Heart left ventricle (tissue), 16 donors: ENCODE measurements around the gene NAB1. TPM values are rescaled to one million over a fixed set of nuclear protein-coding genes. Genes with fewer than 3 reads are reported as not detected.

Source experiments
- ATAC-seq, 4 donors: fragments of 200-7000 bp; cut with Tn5 transposase; one replicate each; pipeline ENCODE4 v1.9.1; 2020 to 2022; ENCODE audit warnings: moderate library complexity in 4 of 4, mild to moderate bottlenecking in 3 of 4, moderate number of reproducible peaks in 1 of 4
- DNase-seq, 5 donors: peaks; one replicate each; pipeline ENCODE4 v3.0.0-alpha.2; 2020
- H3K27ac ChIP-seq, 12 donors: fragments of 200-600 bp; sonication (generic) in 4 of 12; one replicate each; pipeline versions ENCODE4 v1.5.0 to v1.8.0; 2016 to 2022; ENCODE audit warnings: mild to moderate bottlenecking in 2 of 12
- H3K27me3 ChIP-seq, 9 donors: fragments of 200-600 bp; sonication (generic) in 2 of 9; one replicate each; pipeline versions ENCODE4 v1.5.1 to v1.8.0; 2016 to 2022; ENCODE audit warnings: mild to moderate bottlenecking in 3 of 9
- H3K36me3 ChIP-seq, 9 donors: fragments of 200-600 bp; sonication (generic) in 2 of 9; one replicate each; pipeline versions ENCODE4 v1.5.0 to v1.8.0; 2018 to 2022; ENCODE audit warnings: mild to moderate bottlenecking in 2 of 9
- H3K4me1 ChIP-seq, 12 donors: fragments of 200-600 bp; sonication (generic) in 4 of 12; one replicate each; pipeline versions ENCODE4 v1.5.0 to v1.8.0; 2016 to 2022; ENCODE audit warnings: mild to moderate bottlenecking in 3 of 12
- H3K4me3 ChIP-seq, 12 donors: fragments of 200-600 bp; sonication (generic) in 4 of 12; one replicate each; pipeline versions ENCODE4 v1.5.0 to v1.8.0; 2017 to 2022; ENCODE audit warnings: mild to moderate bottlenecking in 9 of 12, moderate library complexity in 4 of 12
- H3K9me3 ChIP-seq, 12 donors: fragments of 200-600 bp; sonication (generic) in 4 of 12; one replicate each; pipeline versions ENCODE4 v1.5.0 to v1.8.0; 2016 to 2022; ENCODE audit warnings: mild to moderate bottlenecking in 1 of 12
- CTCF ChIP-seq, 12 donors: fragments of 200-600 bp; sonication (generic) in 4 of 12; IDR thresholded peaks; one replicate each; pipeline versions ENCODE4 v1.5.0 to v1.8.0; 2018 to 2022; ENCODE audit warnings: antibody characterized with exemption in 12 of 12, mild to moderate bottlenecking in 5 of 12
- POLR2A ChIP-seq, 2 donors: fragments of 450-650 bp; IDR thresholded peaks; one replicate each; pipeline ENCODE4 v1.6.1; 2017; ENCODE audit warnings: antibody characterized with exemption in 2 of 2, mild to moderate bottlenecking in 2 of 2, moderate library complexity in 2 of 2
- WGBS, 4 donors: extraction: QIAGEN DNeasy Blood & Tissue Kit in 2 of 4; methylation state at CpG; one replicate each; pipeline versions ENCODE4 v1.1.5 to v1.1.7; 2013 to 2018; 5-methylcytosine and 5-hydroxymethylcytosine counted together
- intact Hi-C, 10 donors: fragments of 100-400 bp; cut with DNase I; formaldehyde crosslinking; loops; one replicate each; pipeline versions ENCODE4 v1.11.1 to v1.14.2; 2022
- polyA plus RNA-seq, 2 donors: library from polyadenylated mRNA; stranded (reverse); fragments of 200-250 nt; gene quantifications; one replicate each; pipeline ENCODE4 v1.2.3, GENCODE V29; 2013
- total RNA-seq, 9 donors: library from RNA; depleted of rRNA in 2 of 9; stranded (reverse); fragments of >200 nt in 2 of 9; fragmentation: NEBNext Ultra II Directional in 3 of 9; extraction: Animal tissue kit (Norgen Biotek cat#: 25700) in 3 of 9; gene quantifications; one replicate each; pipeline versions ENCODE4 v1.1.0 to v1.2.4, GENCODE V29; 2016 to 2023
- donor health status: ischemic (EF 13 %, LVEDD 7.1; RV severe dilation, severe dysfunction).
- donor health status: healthy with polysubstance abuse.
- donor health status: DM: no; HTN: yes; CAD: no.
- donor health status: DM: no; HTN: no; CAD: no.
- donor health status: ischemic (EF 25% LVEDD 6.9; RV normal size, moderate dysfunction).
- donor health status: ischemic (EF 25% LVEDD 5.7; RV mildly dilated, moderate dysfunction).
- donor health status: healthy.
- donor health status: DM: yes; HTN: yes; CAD: no.
- donor health status: ischemic (EF 35%, LVEDD 5.7; RV mildly dilated, moderate dysfunction).
- donor health status: nonischemic (EF 11% LVEDD 7.7; RV severe dilation, severe dysfunction).
- donor health status: DM: yes; HTN: yes; CAD: no.
- donor health status: PGD.
- donor health status: ischemic (EF 29% LVEDD 5.4; RV normal size, mild dysfunction).
- donor health status: nonischemic (EF 23%, LVEDD 6.1; RV moderate dilation, normal function).

NAB1 gene
- total and polyA plus RNA-seq, 11 donors, result 10.1 to 41.8 (median 29.1) TPM

GRCh38 chr2:190718652-190719526 lies 70.0 kb downstream of the NAB1 start:
- Histone ChIP-seq H3K27ac (peak overlapping the region in 7 of 12 donors; percentile 6 to 77 (median 35)), H3K9me3 (peaks cover 0 to 3% (median 0%) of the 10 kb centered on the region in 12 donors), H3K4me3 (no peak overlapping the region), H3K36me3 (no peaks in the 10 kb centered on the region), H3K4me1 (peaks cover 0 to 36% (median 21%) of the 10 kb centered on the region in 12 donors), H3K27me3 (no peaks in the 10 kb centered on the region)
- 28 to 35% (median 31%) methylated on average over 7 of the region's 7 CpGs for WGBS, 4 donors
- intact Hi-C loops, result no loop called here
- no peak for TF ChIP-seq CTCF (IDR thresholded peaks at IDR 0.05)
- TF ChIP-seq POLR2A (IDR thresholded peaks at IDR 0.05), result no peak
- peak in 4 of 5 donors; percentile 42 to 77 (median 55) for DNase-seq
- ATAC-seq, result peak; percentile 12 to 92 (median 86)

GRCh38 chr2:190720276-190720675 lies 71.4 kb downstream of the NAB1 start:
- H3K27me3 ChIP-seq, result no peaks in the 10 kb centered on the region
- TF ChIP-seq POLR2A (IDR thresholded peaks at IDR 0.05), result no peak
- TF ChIP-seq CTCF (IDR thresholded peaks at IDR 0.05), result no peak
- no peak for DNase-seq
- H3K4me1 ChIP-seq, result peaks cover 0 to 36% (median 21%) of the 10 kb centered on the region in 12 donors
- H3K36me3 ChIP-seq, result no peaks in the 10 kb centered on the region
- ATAC-seq, result no peak
- peaks cover 0 to 3% (median 0%) of the 10 kb centered on the region in 12 donors for H3K9me3 ChIP-seq
- no peak overlapping the region for H3K4me3 ChIP-seq
- 75 to 85% (median 81%) methylated on average over 6 of the region's 6 CpGs for WGBS, 4 donors
- intact Hi-C loops, result no loop called here
- no peak overlapping the region for H3K27ac ChIP-seq

DNA sequence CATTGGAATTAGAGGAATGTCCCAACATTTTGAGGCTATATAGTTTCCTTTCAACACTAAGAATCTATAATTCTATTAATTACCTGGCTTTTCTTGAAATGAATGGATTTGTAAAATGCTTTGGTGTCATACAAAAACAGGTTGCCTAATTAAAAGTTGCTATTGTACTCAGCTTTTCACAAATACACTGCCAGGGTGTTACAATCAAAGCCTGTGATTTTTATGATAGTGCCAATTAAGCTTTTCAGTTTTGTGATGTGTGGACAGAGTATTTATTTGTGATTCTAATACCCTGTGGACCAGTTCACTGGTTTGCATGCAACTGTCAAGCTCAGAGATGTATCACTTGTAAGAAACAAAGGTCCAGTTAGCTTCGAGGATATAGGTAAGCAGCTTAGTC lies 71.8 kb downstream of the NAB1 start:
- TF ChIP-seq POLR2A (IDR thresholded peaks at IDR 0.05) (no peak), CTCF (IDR thresholded peaks at IDR 0.05) (no peak)
- Histone ChIP-seq H3K4me3 (no peak overlapping the region), H3K27me3 (no peaks in the 10 kb centered on the region), H3K36me3 (no peaks in the 10 kb centered on the region), H3K9me3 (peaks cover 0 to 3% (median 0%) of the 10 kb centered on the region in 12 donors), H3K4me1 (peaks cover 0 to 40% (median 22%) of the 10 kb centered on the region in 12 donors), H3K27ac (no peak overlapping the region)
- ATAC-seq, result no peak
- 85 to 100% (median 94%) methylated on average over 1 of the region's 1 CpG for WGBS, 4 donors
- intact Hi-C loops, result no loop called here
- DNase-seq, result no peak

DNA sequence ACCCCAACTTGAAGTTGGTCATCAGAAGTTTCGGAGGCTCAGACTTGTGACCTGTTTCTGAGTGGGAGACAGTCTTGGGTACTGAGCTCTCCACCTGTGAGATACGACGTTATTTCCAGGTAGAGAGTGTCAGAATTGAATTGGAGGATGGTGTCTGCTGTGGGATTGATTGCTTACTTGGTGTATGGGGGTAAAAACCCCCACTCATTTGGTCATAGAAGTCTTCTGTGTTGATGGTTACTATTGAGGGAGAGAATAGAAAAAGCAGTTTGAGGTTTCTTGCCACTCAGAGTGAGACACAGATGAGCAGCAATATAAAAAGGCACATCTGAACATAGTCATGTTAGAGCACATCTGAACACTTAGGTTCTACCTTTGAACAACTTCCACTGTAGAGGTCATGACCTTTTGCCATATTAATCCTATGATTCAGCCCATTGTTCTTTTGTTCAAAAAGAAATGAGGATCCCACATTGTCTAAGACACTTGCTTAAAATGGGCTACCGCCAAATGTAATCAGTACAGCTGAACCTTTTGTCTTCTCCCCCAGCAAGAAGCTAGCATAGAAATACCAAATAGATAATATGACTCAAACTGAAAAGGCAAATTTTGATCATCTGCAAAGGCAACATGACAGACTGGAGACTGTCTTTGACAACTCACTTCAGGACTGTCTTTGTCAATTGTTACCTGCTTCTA lies 73.3 kb downstream of the NAB1 start:
- intact Hi-C loops, result no loop called here

More for the DNA sequence above, 73.3 kb downstream of the NAB1 start:
- Histone ChIP-seq H3K4me3 (no peak overlapping the region), H3K36me3 (no peaks in the 10 kb centered on the region), H3K27ac (peak overlapping the region in 4 of 12 donors; percentile 60 to 71 (median 66)), H3K9me3 (no peaks in the 10 kb centered on the region), H3K27me3 (no peaks in the 10 kb centered on the region), H3K4me1 (peaks cover 0 to 52% (median 23%) of the 10 kb centered on the region in 12 donors)
- ATAC-seq (peak in 2 of 4 donors; percentile 13 to 28), DNase-seq (no peak)
- WGBS, 4 donors, result 89 to 93% (median 90%) methylated on average over 4 of the region's 4 CpGs
- TF ChIP-seq POLR2A (IDR thresholded peaks at IDR 0.05) (no peak), CTCF (IDR thresholded peaks at IDR 0.05) (no peak)
